ENCODE results near the gene PAN2. TPM values are rescaled to one million over a fixed set of nuclear protein-coding genes. Genes with fewer than 3 reads are reported as not detected.

PAN2 gene
- total and polyA plus RNA-seq, 2 donors (not counting 3 experiments of a cell fraction or from before 2014, with no cell fraction given): 21.5 to 21.9 TPM

DNA sequence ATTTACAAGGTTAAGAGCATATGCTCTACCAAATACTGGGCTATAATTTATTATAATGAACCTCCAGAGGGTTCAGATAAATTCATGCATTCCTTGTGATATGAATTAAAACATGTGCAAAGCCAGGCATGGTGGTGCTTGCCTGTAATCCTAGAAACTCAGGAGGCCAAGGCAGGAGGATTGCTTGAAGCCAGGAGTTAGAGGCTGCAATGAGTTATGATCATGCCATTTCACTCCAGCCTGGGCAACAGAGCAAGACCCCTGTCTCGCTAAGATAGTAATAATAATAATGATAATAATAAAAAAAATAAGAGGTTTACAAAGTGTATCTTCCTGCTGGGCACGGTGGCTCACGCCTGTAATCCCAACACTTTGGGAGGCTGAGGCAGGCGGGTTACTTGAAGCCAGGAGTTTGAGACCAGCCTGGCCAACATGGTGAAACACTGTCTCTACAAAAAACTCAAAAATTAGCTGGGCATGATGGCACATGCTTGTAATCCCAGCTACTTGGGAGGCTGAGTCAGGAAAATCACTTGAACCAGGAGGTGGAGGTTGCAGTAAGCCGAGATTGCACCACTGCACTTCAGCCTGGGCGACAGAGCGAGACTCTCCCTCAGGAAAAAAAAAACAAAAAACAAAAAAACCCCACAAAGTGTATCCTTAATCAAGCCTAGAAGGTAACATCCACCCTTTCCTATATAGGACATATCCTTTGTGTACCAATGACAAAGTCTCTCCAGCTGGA, 26.4 kb downstream of the PAN2 start:
- no TSS peak for BruUV-seq (replicated peaks)
- Histone ChIP-seq H3K4me2 (ENCODE audit: insufficient read depth, low read length) (no peak overlapping the region), H3K4me3 (replicated peaks in 1 of 3; ENCODE audit: insufficient read depth in 1 of 3, low read depth in 1 of 3, low read length in 3 of 3) (no peak overlapping the region), H3K4me1 (ENCODE audit: control insufficient read depth, extremely low read depth, insufficient read depth, low read length) (no peaks in the 10 kb centered on the region), H2AFZ (ENCODE audit: low read depth, low read length) (no peak overlapping the region), H3K27ac (ENCODE audit: insufficient read depth, low read depth, low read length) (no peak overlapping the region), H3K9me3 (replicated peaks; ENCODE audit: control insufficient read depth, insufficient read depth, low read length) (no peaks in the 10 kb centered on the region), H3K79me2 (ENCODE audit: control insufficient read depth, insufficient read depth, low read length) (no peaks in the 10 kb centered on the region), H3K27me3 (ENCODE audit: control insufficient read depth in 2 of 2, insufficient read depth in 2 of 2, low read length in 2 of 2) (no peaks in the 10 kb centered on the region), H3K9ac (replicated peaks; ENCODE audit: extremely low read depth, insufficient read depth, low read length) (no peak overlapping the region), H3K36me3 (ENCODE audit: control insufficient read depth in 2 of 2, extremely low read depth in 1 of 2, insufficient read depth in 2 of 2, low read length in 2 of 2) (peaks cover 8 to 10% of the 10 kb centered on the region in 2 experiments), H4K20me1 (replicated peaks; ENCODE audit: control insufficient read depth, extremely low read depth, insufficient read depth, low read length) (no peaks in the 10 kb centered on the region), H3K9me1 (replicated peaks; ENCODE audit: control insufficient read depth, extremely low read depth, insufficient read depth, low read length) (no peaks in the 10 kb centered on the region)
- FAIRE-seq (no peak), DNase-seq (ENCODE audit: low read depth, low spot score) (no peak)
- CTCF ChIA-PET: interaction anchor here (1.0 kb wide), 1 partner anchor 8 kb away, joined by 4 read pairs; the partner anchor contains the start of gene CNPY2
- TF ChIP-seq GATA2 (IDR thresholded peaks at IDR 0.05; ENCODE audit: insufficient read depth, insufficient read length, low read depth, low read length) (no peak), POLR2A (IDR thresholded peaks at IDR 0.05; ENCODE audit: low read depth, low read length) (no peak), JUN (IDR thresholded peaks at IDR 0.05; ENCODE audit: borderline replicate concordance, insufficient read depth, insufficient read length, low read depth) (no peak), MYC (IDR thresholded peaks at IDR 0.05; ENCODE audit: low read depth, low read length) (no peak), FOS (IDR thresholded peaks at IDR 0.05; ENCODE audit: borderline replicate concordance, insufficient read depth, low read length) (no peak), CTCF (IDR thresholded peaks at IDR 0.05; ENCODE audit: extremely low read depth in 1 of 2, insufficient read depth in 1 of 2, low read depth in 1 of 2, low read length in 2 of 2) (no peak)
- TF ChIP-seq, protein P1, sequence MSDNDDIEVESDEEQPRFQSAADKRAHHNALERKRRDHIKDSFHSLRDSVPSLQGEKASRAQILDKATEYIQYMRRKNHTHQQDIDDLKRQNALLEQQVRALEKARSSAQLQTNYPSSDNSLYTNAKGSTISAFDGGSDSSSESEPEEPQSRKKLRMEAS (IDR thresholded peaks at IDR 0.05; ENCODE audit: insufficient read depth, insufficient read length): no peak
- dilution Hi-C loops (cut with MboI; ENCODE audit: extremely low pct_ligation_motif_present, low sequenced_read_pairs) (no loop called here), intact Hi-C loops (cut with micrococcal nuclease) (no loop called here)
- POLR2A ChIA-PET: no interaction called here
